Lower leg skin (tissue), 4 donors: Measurements from ENCODE around the gene RBM20. TPM values are rescaled to one million over a fixed set of nuclear protein-coding genes. Genes with fewer than 3 reads are reported as not detected.

Source experiments
- DNase-seq, 2 donors: peaks; one replicate each; pipeline ENCODE4 v3.0.0-alpha.2; 2019; ENCODE audit warnings: low spot score in 2 of 2
- H3K4me3 ChIP-seq: fragments of 200-600 bp; sonication (generic); 2 replicates; pipeline ENCODE4 v1.5.1; 2017; ENCODE audit warnings: mild to moderate bottlenecking, low read depth; ENCODE audit not compliant: poor library complexity, severe bottlenecking
- CTCF ChIP-seq, 3 donors: fragments of 450-650 bp; IDR thresholded peaks; one replicate each; pipeline ENCODE4 v1.5.1; 2016; ENCODE audit warnings: antibody characterized with exemption in 3 of 3, mild to moderate bottlenecking in 3 of 3, moderate library complexity in 2 of 3
- POLR2A ChIP-seq, 2 donors: fragments of 450-650 bp; IDR thresholded peaks; one replicate each; pipeline ENCODE4 v1.6.1; 2016 to 2017; ENCODE audit warnings: antibody characterized with exemption in 2 of 2, mild to moderate bottlenecking in 1 of 2, moderate library complexity in 1 of 2
- WGBS, 2 donors: methylation state at CpG; one replicate each; pipeline ENCODE4 v1.1.5; 2018; 5-methylcytosine and 5-hydroxymethylcytosine counted together
- intact Hi-C: fragments of 100-400 bp; cut with DNase I; formaldehyde crosslinking; loops from one replicate; pipeline ENCODE4 v1.15.0; 2023; ENCODE audit warnings: low total_unique reads
- total RNA-seq, 4 donors: library from RNA; depleted of rRNA; stranded (reverse); fragments of >200 nt; gene quantifications; one replicate each; pipeline ENCODE4 v1.1.0, GENCODE V29; 2016

Gene RBM20
- total RNA-seq, 4 donors from 2014 or later: 0.66 to 6.2 (median 3.5) TPM

- intact Hi-C loops: no loop called here
- TF ChIP-seq POLR2A (IDR thresholded peaks at IDR 0.05) (no peak), CTCF (IDR thresholded peaks at IDR 0.05) (no peak)
- DNase-seq: peak; percentile 75 to 77
- no peak overlapping the region for H3K4me3 ChIP-seq
- 39 to 41% methylated on average over 6 of the region's 6 CpGs for WGBS, 2 donors
These were observed 218.0 kb downstream of the RBM20 start for GRCh38 chr10:110861930-110862649.

GRCh38 chr10:110862961-110863360 is 218.8 kb downstream of the RBM20 start:
- no peak for DNase-seq
- TF ChIP-seq CTCF (IDR thresholded peaks at IDR 0.05) (no peak), POLR2A (IDR thresholded peaks at IDR 0.05) (no peak)
- intact Hi-C loops: no loop called here
- WGBS, 2 donors: 51 to 56% methylated on average over 6 of the region's 6 CpGs
- H3K4me3 ChIP-seq: no peak overlapping the region

- no peak for DNase-seq
- intact Hi-C loops: no loop called here
- TF ChIP-seq CTCF (IDR thresholded peaks at IDR 0.05) (no peak), POLR2A (IDR thresholded peaks at IDR 0.05) (no peak)
- no peak overlapping the region for H3K4me3 ChIP-seq
These were observed 219.2 kb downstream of the RBM20 start for GRCh38 chr10:110863361-110863760.

- intact Hi-C loops: no loop called here
- peak in 1 of 2 donors; percentile 75 for DNase-seq
- 90 to 92% methylated on average over 2 of the region's 2 CpGs for WGBS, 2 donors
- no peak for TF ChIP-seq POLR2A (IDR thresholded peaks at IDR 0.05)
- no peak for TF ChIP-seq CTCF (IDR thresholded peaks at IDR 0.05)
- no peak overlapping the region for H3K4me3 ChIP-seq
These were observed 219.8 kb downstream of the RBM20 start for GRCh38 chr10:110863956-110864355.

GRCh38 chr10:110864662-110865140 is 220.6 kb downstream of the RBM20 start:
- no peak overlapping the region for H3K4me3 ChIP-seq
- intact Hi-C loops: no loop called here
- DNase-seq: no peak
- 24% methylated on average over 6 of the region's 6 CpGs for WGBS, 2 donors
- no peak for TF ChIP-seq CTCF (IDR thresholded peaks at IDR 0.05)
- no peak for TF ChIP-seq POLR2A (IDR thresholded peaks at IDR 0.05)
